Mammary epithelial cell (primary cell): ENCODE data around the gene CDC42EP5.
"Not testable (repeated sequence)": the region's sequence is repeated elsewhere in the genome, so short reads cannot be mapped to it uniquely, and the experiment has no call there.

Source experiments
- CTCF ChIP-seq, 2 donors: IDR thresholded peaks in 1 of 2; conservative IDR thresholded peaks in 1 of 2; 2 replicates each; pipeline ENCODE4 v1.5.1; 2011 to 2012; ENCODE audit warnings: inconsistent platforms in 2 of 2, low read length in 2 of 2, mild to moderate bottlenecking in 2 of 2, control low read depth in 1 of 2, low read depth in 1 of 2; ENCODE audit not compliant: insufficient read depth in 1 of 2; ENCODE audit errors: extremely low read depth in 1 of 2
- EZH2 ChIP-seq: IDR thresholded peaks from 2 replicates; pipeline ENCODE4 v1.6.1; 2012; ENCODE audit warnings: low read length, inconsistent platforms, borderline replicate concordance

GRCh38 chr19:54493056-54493455, 20.0 kb upstream of the CDC42EP5 start:
- not testable (repeated sequence) for TF ChIP-seq CTCF (conservative IDR thresholded peaks at IDR 0.05 in 1 of 2, IDR thresholded peaks at IDR 0.05 in 1 of 2; ENCODE audit: extremely low read depth in 1 of 2, insufficient read depth in 1 of 2, low read depth in 1 of 2, low read length in 2 of 2); EZH2
